ENCODE results near the gene LAPTM5. TPM values are rescaled to one million over a fixed set of nuclear protein-coding genes. Genes with fewer than 3 reads are reported as not detected.

The LAPTM5 gene
- total RNA-seq, 1 experiment from 2014 or later = 0.15 TPM

DNA sequence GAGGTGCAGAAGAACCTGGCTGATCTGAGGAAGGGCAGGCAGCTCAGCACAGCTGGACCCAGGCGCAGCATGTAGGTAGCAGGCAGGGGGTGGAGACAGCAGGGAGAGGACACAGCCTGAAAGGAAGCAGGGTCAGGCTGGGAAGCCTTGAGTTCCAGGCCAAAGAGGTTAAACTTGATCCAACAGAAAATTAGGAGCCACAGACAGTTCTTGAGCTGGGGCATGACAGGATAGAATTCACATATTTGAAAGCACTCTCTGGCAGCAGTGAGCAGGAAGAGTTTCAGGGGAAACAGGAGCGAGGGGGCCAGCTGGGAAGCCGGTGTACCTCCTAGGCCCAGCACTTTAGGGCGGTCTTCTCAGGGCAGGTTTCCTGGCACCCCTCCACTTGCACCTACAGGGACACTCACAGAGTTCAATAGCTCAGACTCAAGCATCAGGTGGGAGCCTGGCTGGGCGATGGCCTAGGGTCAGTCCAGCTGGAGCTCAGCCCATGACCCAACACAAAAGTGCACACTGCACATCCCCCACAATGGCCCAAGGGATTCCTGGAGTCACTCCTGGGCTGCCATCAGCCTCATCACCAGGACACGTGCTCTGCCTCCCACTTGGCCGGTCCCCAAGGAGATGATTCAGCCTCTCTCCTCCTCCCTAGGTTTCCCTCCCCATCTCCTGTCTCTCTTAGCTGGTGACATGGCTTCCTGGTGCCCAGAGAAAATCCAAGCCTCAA lies 56.9 kb downstream of the LAPTM5 start:
- H3K27ac Mint-ChIP-seq = no peak overlapping the region
- H2BK12ac ChIP-seq (ENCODE audit: insufficient read length, low read depth, low read length) = no peak overlapping the region

More for the DNA sequence above, 56.9 kb downstream of the LAPTM5 start:
- Mint-ChIP-seq H3K9me3 (no peaks in the 10 kb centered on the region), H3K4me3 (no peak overlapping the region), H3K27me3 (ENCODE audit: low read depth) (no peaks in the 10 kb centered on the region), H3K4me1 (0 out of 4 replicates have a peak, but pooled peaks cover 0 to 6% of the 10 kb centered on the region in 2 experiments), H3K36me3 (ENCODE audit: insufficient read depth in 1 of 3, low read depth in 3 of 3) (no peaks in the 10 kb centered on the region)
- Histone ChIP-seq H3K79me2 (ENCODE audit: insufficient read depth, low read length) (no peaks in the 10 kb centered on the region), H3T11ph (ENCODE audit: low read length) (no peak overlapping the region), H2AFZ (ENCODE audit: low read length) (no peak overlapping the region), H3K56ac (ENCODE audit: insufficient read length, low read depth, low read length) (no peak overlapping the region), H3K4ac (ENCODE audit: low read depth, low read length) (no peak overlapping the region), H3K18ac (ENCODE audit: insufficient read length, low read depth, low read length) (no peak overlapping the region), H2AK5ac (ENCODE audit: insufficient read length, low read length) (no peak overlapping the region), H4K8ac (replicated peaks; ENCODE audit: insufficient read length, low read depth, low read length) (no peak overlapping the region), H3K4me2 (ENCODE audit: insufficient read depth, insufficient read length, low read length) (no peak overlapping the region), H3K4me1 (ENCODE audit: insufficient read depth, low read length) (no peaks in the 10 kb centered on the region), H3K23ac (ENCODE audit: insufficient read length, low read depth, low read length) (no peak overlapping the region), H2BK5ac (ENCODE audit: insufficient read length, low read length) (no peak overlapping the region), H3K9me3 (ENCODE audit: control insufficient read depth, low read depth, low read length) (no peaks in the 10 kb centered on the region), H2BK15ac (ENCODE audit: low read depth, low read length) (no peak overlapping the region), H3K27ac (ENCODE audit: insufficient read length, low read depth, low read length) (no peak overlapping the region), H4K91ac (ENCODE audit: insufficient read length, low read depth, low read length) (no peak overlapping the region), H3K9ac (ENCODE audit: extremely low read depth, insufficient read length, low read length) (no peak overlapping the region), H2BK20ac (ENCODE audit: low read depth, low read length, poor library complexity, severe bottlenecking) (no peak overlapping the region), H2BK120ac (ENCODE audit: low read depth, low read length, poor library complexity, severe bottlenecking) (no peak overlapping the region), H3K14ac (ENCODE audit: insufficient read depth, low read length) (no peak overlapping the region), H3K79me1 (ENCODE audit: insufficient read depth, low read depth, low read length, poor library complexity, severe bottlenecking) (no peaks in the 10 kb centered on the region), H3K27me3 (ENCODE audit: insufficient read depth, low read length) (no peaks in the 10 kb centered on the region), H4K20me1 (ENCODE audit: control insufficient read depth, insufficient read depth, insufficient read length) (no peaks in the 10 kb centered on the region), H4K5ac (ENCODE audit: insufficient read length, low read depth, low read length) (no peak overlapping the region), H3K23me2 (ENCODE audit: insufficient read length, low read depth, low read length, poor library complexity, severe bottlenecking) (no peaks in the 10 kb centered on the region)
- no peak for DNase-seq
- TF ChIP-seq, protein P1, sequence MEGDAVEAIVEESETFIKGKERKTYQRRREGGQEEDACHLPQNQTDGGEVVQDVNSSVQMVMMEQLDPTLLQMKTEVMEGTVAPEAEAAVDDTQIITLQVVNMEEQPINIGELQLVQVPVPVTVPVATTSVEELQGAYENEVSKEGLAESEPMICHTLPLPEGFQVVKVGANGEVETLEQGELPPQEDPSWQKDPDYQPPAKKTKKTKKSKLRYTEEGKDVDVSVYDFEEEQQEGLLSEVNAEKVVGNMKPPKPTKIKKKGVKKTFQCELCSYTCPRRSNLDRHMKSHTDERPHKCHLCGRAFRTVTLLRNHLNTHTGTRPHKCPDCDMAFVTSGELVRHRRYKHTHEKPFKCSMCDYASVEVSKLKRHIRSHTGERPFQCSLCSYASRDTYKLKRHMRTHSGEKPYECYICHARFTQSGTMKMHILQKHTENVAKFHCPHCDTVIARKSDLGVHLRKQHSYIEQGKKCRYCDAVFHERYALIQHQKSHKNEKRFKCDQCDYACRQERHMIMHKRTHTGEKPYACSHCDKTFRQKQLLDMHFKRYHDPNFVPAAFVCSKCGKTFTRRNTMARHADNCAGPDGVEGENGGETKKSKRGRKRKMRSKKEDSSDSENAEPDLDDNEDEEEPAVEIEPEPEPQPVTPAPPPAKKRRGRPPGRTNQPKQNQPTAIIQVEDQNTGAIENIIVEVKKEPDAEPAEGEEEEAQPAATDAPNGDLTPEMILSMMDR (conservative IDR thresholded peaks at IDR 0.05) = no peak
- WGBS (ENCODE audit: extremely low coverage, insufficient read length, low lambda C conversion rate) = no CpG with 5 or more reads among the region's 7 CpGs
